K562 (cell line): ENCODE measurements around the gene SH3BP4.

ENCODE experiments used
- BACH1 ChIP-seq: fragments of 200-800 bp; sonication (Bioruptor generic); IDR thresholded peaks from 2 replicates; pipeline ENCODE4 v1.6.1; 2016; ENCODE audit warnings: missing genetic modification characterization, missing compliant biosample characterization
- BRCA1 ChIP-seq, 2 experiments: fragments of 450-650 bp in 1 of 2; sonication (generic) in 1 of 2; formaldehyde crosslinking in 1 of 2; IDR thresholded peaks; 2 replicates each; pipeline versions ENCODE4 v1.5.0 to v1.6.1; 2017 to 2020; ENCODE audit warnings: mild to moderate bottlenecking in 1 of 2, missing genetic modification reagents in 1 of 2
- CBX3 ChIP-seq, 2 experiments: IDR thresholded peaks; 1 replicate in 1 of 2; 2 replicates in 1 of 2; pipeline ENCODE4 v1.6.1; 2012; ENCODE audit warnings: inconsistent platforms in 2 of 2, low read length in 2 of 2, borderline replicate concordance in 1 of 2, control low read depth in 1 of 2
- CEBPB ChIP-seq: fragments of 450-650 bp; IDR thresholded peaks from 2 replicates; pipeline ENCODE4 v1.6.1; 2016; ENCODE audit warnings: missing genetic modification characterization, missing compliant biosample characterization
- CREM ChIP-seq: IDR thresholded peaks from 2 replicates; pipeline ENCODE4 v1.6.1; 2014; ENCODE audit warnings: antibody characterized with exemption, low read depth
- NCOR1 ChIP-seq: fragments of 450-650 bp; IDR thresholded peaks from 2 replicates; pipeline ENCODE4 v1.6.1; 2016; ENCODE audit warnings: mild to moderate bottlenecking, moderate library complexity
- THAP7 ChIP-seq: fragments of 250-450 bp; sonication (Bioruptor Pico); IDR thresholded peaks from 2 replicates; pipeline ENCODE4 v1.5.0; 2021

GRCh38 chr2:235021752-235022151 is 69.9 kb downstream of the SH3BP4 start:
- TF ChIP-seq BRCA1 (IDR thresholded peaks at IDR 0.05) (no peak), BRCA1 (CRISPR knock-in tag; IDR thresholded peaks at IDR 0.05) (no peak), NCOR1 (no peak), CEBPB (tag) (no peak), CREM (no peak), CBX3 (IDR thresholded peaks at IDR 0.05; ENCODE audit: borderline replicate concordance in 1 of 2, low read length in 2 of 2) (no peak), THAP7 (CRISPR knock-in tag) (no peak), BACH1 (tag) (no peak)
